OCI-LY1 (cell line): ENCODE data around the gene VEGFA.

ENCODE experiments used
- H2AFZ ChIP-seq: fragments of 200-600 bp; sonication (generic), shearing (Covaris generic); 2 replicates; pipeline ENCODE4 v1.6.0; 2014; ENCODE audit warnings: antibody characterized with exemption, mild to moderate bottlenecking, low read length
- H3F3A ChIP-seq: fragments of 200-600 bp; sonication (generic), shearing (Covaris generic); 2 replicates; pipeline ENCODE4 v1.6.0; 2014; ENCODE audit warnings: mild to moderate bottlenecking, antibody characterized with exemption, low read length, moderate library complexity; ENCODE audit not compliant: insufficient read depth
- H3K27ac ChIP-seq: fragments of 200-600 bp; sonication (generic); 2 replicates; pipeline ENCODE4 v1.5.1; 2014; ENCODE audit warnings: low read length, mixed run types, mild to moderate bottlenecking, low read depth; ENCODE audit not compliant: poor library complexity, severe bottlenecking
- H3K27me3 ChIP-seq: fragments of 200-600 bp; sonication (generic); 2 replicates; pipeline ENCODE4 v1.6.0; 2014; ENCODE audit warnings: antibody characterized with exemption, mild to moderate bottlenecking, low read length, moderate library complexity; ENCODE audit not compliant: insufficient read depth
- H3K36me3 ChIP-seq: fragments of 200-600 bp; sonication (generic); 2 replicates; pipeline ENCODE4 v1.6.1; 2014; ENCODE audit warnings: mild to moderate bottlenecking, antibody characterized with exemption, low read length, moderate library complexity, mixed read lengths; ENCODE audit not compliant: insufficient read depth
- H3K4me1 ChIP-seq: fragments of 200-600 bp; sonication (generic); 2 replicates; pipeline ENCODE4 v1.5.1; 2014; ENCODE audit warnings: mild to moderate bottlenecking, low read length, moderate library complexity; ENCODE audit not compliant: insufficient read depth, severe bottlenecking
- H3K4me2 ChIP-seq: fragments of 200-600 bp; sonication (generic), shearing (Covaris generic); 2 replicates; pipeline ENCODE4 v1.6.1; 2014; ENCODE audit warnings: low read length
- H3K4me3 ChIP-seq: fragments of 200-600 bp; sonication (generic); 2 replicates; pipeline ENCODE4 v1.5.1; 2014; ENCODE audit warnings: low read length, low read depth, mild to moderate bottlenecking, mixed read lengths; ENCODE audit not compliant: poor library complexity, severe bottlenecking
- H3K79me2 ChIP-seq: fragments of 200-600 bp; shearing (Covaris generic); 2 replicates; pipeline ENCODE4 v1.6.1; 2016; ENCODE audit warnings: mixed run types, low read length, mixed read lengths; ENCODE audit not compliant: insufficient read depth
- H3K9ac ChIP-seq: fragments of 200-600 bp; sonication (generic), shearing (Covaris generic); 2 replicates; pipeline ENCODE4 v1.6.1; 2014; ENCODE audit warnings: mild to moderate bottlenecking, low read length, mixed read lengths
- H3K9me2 ChIP-seq: fragments of 200-600 bp; sonication (generic), shearing (Covaris generic); 2 replicates; pipeline ENCODE4 v1.6.1; 2014; ENCODE audit warnings: low read depth, mild to moderate bottlenecking, low read length, mixed read lengths
- H3K9me3 ChIP-seq: fragments of 200-600 bp; shearing (Covaris generic); 2 replicates; pipeline ENCODE4 v1.6.1; 2014; ENCODE audit warnings: low read length, mixed read lengths
- H4K20me1 ChIP-seq: fragments of 200-600 bp; sonication (generic), shearing (Covaris generic); 2 replicates; pipeline ENCODE4 v1.6.0; 2016; ENCODE audit warnings: mild to moderate bottlenecking, low read length; ENCODE audit not compliant: insufficient read depth
- EZH2 ChIP-seq: fragments of 200-600 bp; sonication (generic), shearing (Covaris generic); IDR thresholded peaks from 2 replicates; pipeline ENCODE4 v1.8.0; 2017; ENCODE audit warnings: borderline replicate concordance, mixed run types, mild to moderate bottlenecking, antibody characterized with exemption, low read length, moderate library complexity, mixed read lengths
- TF ChIP-seq, protein P1 (sequence below): fragments of 200-600 bp; sonication (generic), shearing (Covaris generic); IDR thresholded peaks from 2 replicates; pipeline ENCODE4 v1.5.1; 2017; ENCODE audit warnings: mild to moderate bottlenecking, antibody characterized with exemption, low read length, moderate library complexity, mixed read lengths

The VEGFA gene

DNA sequence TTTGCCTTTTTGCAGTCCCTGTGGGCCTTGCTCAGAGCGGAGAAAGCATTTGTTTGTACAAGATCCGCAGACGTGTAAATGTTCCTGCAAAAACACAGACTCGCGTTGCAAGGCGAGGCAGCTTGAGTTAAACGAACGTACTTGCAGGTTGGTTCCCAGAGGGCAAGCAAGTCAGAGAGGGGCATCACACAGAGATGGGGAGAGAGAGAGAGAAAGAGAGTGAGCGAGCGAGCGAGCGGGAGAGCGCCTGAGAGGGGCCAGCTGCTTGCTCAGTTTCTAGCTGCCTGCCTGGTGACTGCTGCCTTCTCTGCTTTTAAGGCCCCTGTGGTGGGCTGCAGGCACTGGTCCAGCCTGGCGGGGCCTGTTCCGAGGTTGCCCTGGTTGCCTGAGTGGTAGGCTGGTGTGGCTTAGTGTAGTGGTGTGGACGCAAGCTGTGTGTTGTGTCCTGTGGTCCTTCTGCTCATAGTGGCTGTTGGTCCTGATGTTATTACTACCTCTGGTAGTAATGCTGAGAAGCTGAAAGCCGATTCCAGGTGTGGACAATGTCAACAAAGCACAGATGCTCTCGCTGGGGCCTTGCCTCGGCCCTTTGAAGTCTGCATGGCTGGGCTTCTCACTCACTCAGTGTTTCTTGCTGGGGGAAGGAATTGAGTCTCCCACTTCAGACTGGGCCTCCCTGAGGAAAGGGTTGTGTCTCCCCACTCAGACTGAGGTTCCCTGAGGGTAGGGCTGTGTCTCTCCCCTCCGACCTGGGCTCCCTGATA, 12.1 kb downstream of the VEGFA start:
- no peaks in the 10 kb centered on the region for H4K20me1 ChIP-seq
- TF ChIP-seq EZH2, result no peak
- TF ChIP-seq, protein P1, sequence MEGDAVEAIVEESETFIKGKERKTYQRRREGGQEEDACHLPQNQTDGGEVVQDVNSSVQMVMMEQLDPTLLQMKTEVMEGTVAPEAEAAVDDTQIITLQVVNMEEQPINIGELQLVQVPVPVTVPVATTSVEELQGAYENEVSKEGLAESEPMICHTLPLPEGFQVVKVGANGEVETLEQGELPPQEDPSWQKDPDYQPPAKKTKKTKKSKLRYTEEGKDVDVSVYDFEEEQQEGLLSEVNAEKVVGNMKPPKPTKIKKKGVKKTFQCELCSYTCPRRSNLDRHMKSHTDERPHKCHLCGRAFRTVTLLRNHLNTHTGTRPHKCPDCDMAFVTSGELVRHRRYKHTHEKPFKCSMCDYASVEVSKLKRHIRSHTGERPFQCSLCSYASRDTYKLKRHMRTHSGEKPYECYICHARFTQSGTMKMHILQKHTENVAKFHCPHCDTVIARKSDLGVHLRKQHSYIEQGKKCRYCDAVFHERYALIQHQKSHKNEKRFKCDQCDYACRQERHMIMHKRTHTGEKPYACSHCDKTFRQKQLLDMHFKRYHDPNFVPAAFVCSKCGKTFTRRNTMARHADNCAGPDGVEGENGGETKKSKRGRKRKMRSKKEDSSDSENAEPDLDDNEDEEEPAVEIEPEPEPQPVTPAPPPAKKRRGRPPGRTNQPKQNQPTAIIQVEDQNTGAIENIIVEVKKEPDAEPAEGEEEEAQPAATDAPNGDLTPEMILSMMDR, result no peak
- no peak overlapping the region for H3K4me2 ChIP-seq
- no peaks in the 10 kb centered on the region for H3K27me3 ChIP-seq
- H3K36me3 ChIP-seq, result peaks cover 64% of the 10 kb centered on the region
- no peaks in the 10 kb centered on the region for H3K79me2 ChIP-seq
- no peaks in the 10 kb centered on the region for H3F3A ChIP-seq
- H3K4me1 ChIP-seq, result no peaks in the 10 kb centered on the region
- no peak overlapping the region for H2AFZ ChIP-seq
- H3K27ac ChIP-seq, result no peak overlapping the region
- no peak overlapping the region for H3K4me3 ChIP-seq
- H3K9me2 ChIP-seq, result no peaks in the 10 kb centered on the region
- H3K9me3 ChIP-seq, result no peaks in the 10 kb centered on the region
- no peak overlapping the region for H3K9ac ChIP-seq

DNA sequence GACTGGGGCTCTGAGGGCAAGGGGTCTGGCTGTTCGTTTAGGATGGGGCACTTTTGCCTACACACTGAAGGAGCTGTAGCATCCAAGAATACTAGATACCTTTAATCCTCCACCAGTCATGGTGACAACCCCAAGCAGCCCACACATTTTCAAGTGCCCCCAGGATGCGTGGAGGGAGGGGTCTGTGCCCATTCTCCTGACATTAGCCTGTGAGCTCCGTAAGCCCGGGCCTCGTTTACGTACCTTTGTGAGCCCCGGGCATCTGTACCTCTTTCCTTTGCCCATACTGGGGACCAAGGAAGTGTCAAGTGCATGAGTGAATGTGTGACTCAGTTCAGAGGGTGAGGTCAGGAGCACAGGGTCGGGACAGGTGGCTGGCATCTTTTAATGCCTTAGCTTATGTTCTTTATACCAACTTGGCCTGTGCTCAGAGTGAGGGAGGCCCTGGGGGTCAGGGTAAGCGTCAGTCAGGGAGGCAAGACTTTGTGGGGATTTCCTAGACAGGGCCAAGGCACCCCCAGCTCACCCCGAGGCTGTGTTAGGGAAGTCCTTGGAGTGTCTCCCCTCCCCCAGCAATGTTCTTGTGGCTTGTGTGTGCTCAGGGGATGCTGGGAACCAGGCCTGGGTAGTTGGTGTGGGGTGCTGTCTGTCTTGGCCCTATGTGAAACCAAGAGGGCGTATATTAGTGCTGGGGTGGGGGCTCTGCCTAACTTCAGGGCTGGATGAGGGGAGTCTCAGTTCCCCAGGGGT, 12.9 kb downstream of the VEGFA start:
- Histone ChIP-seq H3K36me3 (peaks cover 57% of the 10 kb centered on the region), H3K27me3 (no peaks in the 10 kb centered on the region), H4K20me1 (no peaks in the 10 kb centered on the region), H3K79me2 (no peaks in the 10 kb centered on the region), H3K4me1 (no peaks in the 10 kb centered on the region), H2AFZ (no peak overlapping the region), H3K4me2 (no peak overlapping the region), H3K9me2 (no peaks in the 10 kb centered on the region), H3K9ac (no peak overlapping the region), H3K27ac (no peak overlapping the region), H3K9me3 (no peaks in the 10 kb centered on the region), H3F3A (no peaks in the 10 kb centered on the region), H3K4me3 (no peak overlapping the region)
- no peak for TF ChIP-seq EZH2

DNA sequence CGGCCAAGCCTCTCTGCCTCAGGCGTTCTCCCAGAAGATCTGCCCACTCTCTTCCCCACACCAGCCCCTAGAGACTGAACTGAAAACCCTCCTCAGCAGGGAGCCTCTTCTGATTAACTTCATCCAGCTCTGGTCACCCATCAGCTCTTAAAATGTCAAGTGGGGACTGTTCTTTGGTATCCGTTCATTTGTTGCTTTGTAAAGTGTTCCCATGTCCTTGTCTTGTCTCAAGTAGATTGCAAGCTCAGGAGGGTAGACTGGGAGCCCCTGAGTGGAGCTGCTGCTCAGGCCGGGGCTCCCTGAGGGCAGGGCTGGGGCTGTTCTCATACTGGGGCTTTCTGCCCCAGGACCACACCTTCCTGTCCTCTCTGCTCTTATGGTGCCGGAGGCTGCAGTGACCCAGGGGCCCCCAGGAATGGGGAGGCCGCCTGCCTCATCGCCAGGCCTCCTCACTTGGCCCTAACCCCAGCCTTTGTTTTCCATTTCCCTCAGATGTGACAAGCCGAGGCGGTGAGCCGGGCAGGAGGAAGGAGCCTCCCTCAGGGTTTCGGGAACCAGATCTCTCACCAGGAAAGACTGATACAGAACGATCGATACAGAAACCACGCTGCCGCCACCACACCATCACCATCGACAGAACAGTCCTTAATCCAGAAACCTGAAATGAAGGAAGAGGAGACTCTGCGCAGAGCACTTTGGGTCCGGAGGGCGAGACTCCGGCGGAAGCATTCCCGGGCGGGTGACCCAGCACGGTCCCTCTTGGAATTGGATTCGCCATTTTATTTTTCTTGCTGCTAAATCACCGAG, 14.2 kb downstream of the VEGFA start:
- H3K4me3 ChIP-seq, result no peak overlapping the region
- H3K27ac ChIP-seq, result no peak overlapping the region
- no peaks in the 10 kb centered on the region for H3F3A ChIP-seq
- TF ChIP-seq, protein P1, result no peak
- TF ChIP-seq EZH2, result no peak
- H3K27me3 ChIP-seq, result no peaks in the 10 kb centered on the region
- no peaks in the 10 kb centered on the region for H3K4me1 ChIP-seq
- no peak overlapping the region for H3K4me2 ChIP-seq
- no peaks in the 10 kb centered on the region for H3K79me2 ChIP-seq
- no peak overlapping the region for H3K9ac ChIP-seq
- H3K9me2 ChIP-seq, result no peaks in the 10 kb centered on the region
- no peaks in the 10 kb centered on the region for H3K9me3 ChIP-seq
- H3K36me3 ChIP-seq, result peaks cover 43% of the 10 kb centered on the region; the same call in 1 of the 2 replicates
- no peak overlapping the region for H2AFZ ChIP-seq
- no peaks in the 10 kb centered on the region for H4K20me1 ChIP-seq
